IMR-90 (cell line): ENCODE measurements around the gene TRMT1.

Experiments
- CEBPB ChIP-seq: IDR thresholded peaks from 2 replicates; pipeline ENCODE4 v1.6.1; 2012; ENCODE audit warnings: low read depth, low read length, improper control_type of control experiment
- MAZ ChIP-seq: IDR thresholded peaks from 2 replicates; pipeline ENCODE4 v1.6.1; 2012; ENCODE audit warnings: low read depth, mild to moderate bottlenecking, low read length, improper control_type of control experiment, moderate library complexity, borderline replicate concordance
- POLR2A ChIP-seq: IDR thresholded peaks from 2 replicates; pipeline ENCODE4 v1.6.1; 2012; ENCODE audit warnings: mild to moderate bottlenecking, low read depth, low read length
- RFX5 ChIP-seq: IDR thresholded peaks from 2 replicates; pipeline ENCODE4 v1.8.0; 2012; ENCODE audit warnings: low read depth, mild to moderate bottlenecking, low read length, moderate library complexity
- SMC3 ChIP-seq: fragments of 150-350 bp; IDR thresholded peaks from 2 replicates; pipeline ENCODE4 v1.6.1; 2016; ENCODE audit warnings: low read depth, mild to moderate bottlenecking, antibody characterized with exemption, low read length, moderate library complexity
- TF ChIP-seq, protein P1 (sequence below): conservative IDR thresholded peaks from 2 replicates; pipeline ENCODE4 v1.5.1; 2012; ENCODE audit warnings: mild to moderate bottlenecking, low read depth, low read length, improper control_type of control experiment

DNA sequence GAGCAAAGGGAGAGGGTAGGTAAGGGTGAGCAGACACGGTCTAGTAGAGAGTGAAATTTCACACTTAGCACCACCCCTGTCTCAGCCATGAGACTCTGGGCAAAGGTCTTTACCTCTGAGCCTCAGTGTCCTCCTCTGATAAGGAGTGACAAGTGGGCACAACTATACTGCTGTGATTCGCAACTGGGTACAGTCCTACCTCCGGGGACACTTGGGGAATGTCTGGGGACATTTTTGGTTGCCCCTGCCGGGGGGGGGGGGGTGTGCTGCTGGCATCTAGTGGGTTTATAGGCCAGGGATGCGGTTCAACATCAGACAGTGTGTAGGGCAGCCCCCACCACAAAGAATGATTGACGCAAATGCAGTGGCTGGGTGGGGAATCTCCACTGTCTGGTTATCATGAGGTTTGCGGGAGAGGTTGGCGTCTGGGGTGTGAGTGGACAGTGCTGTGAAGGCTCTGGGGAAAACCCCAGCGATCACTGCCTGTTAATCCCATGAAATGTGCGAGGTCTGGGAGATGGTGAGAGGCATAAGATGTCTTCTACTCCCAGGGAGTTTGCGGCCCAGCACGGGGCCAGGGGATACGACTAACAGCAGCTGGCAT is 5.8 kb upstream of the TRMT1 start:
- TF ChIP-seq RFX5 (no peak), CEBPB (no peak), POLR2A (no peak), MAZ (0 out of 2 replicates have a peak, but pooled peaks have one; percentile 4), SMC3 (no peak)
- TF ChIP-seq, protein P1, sequence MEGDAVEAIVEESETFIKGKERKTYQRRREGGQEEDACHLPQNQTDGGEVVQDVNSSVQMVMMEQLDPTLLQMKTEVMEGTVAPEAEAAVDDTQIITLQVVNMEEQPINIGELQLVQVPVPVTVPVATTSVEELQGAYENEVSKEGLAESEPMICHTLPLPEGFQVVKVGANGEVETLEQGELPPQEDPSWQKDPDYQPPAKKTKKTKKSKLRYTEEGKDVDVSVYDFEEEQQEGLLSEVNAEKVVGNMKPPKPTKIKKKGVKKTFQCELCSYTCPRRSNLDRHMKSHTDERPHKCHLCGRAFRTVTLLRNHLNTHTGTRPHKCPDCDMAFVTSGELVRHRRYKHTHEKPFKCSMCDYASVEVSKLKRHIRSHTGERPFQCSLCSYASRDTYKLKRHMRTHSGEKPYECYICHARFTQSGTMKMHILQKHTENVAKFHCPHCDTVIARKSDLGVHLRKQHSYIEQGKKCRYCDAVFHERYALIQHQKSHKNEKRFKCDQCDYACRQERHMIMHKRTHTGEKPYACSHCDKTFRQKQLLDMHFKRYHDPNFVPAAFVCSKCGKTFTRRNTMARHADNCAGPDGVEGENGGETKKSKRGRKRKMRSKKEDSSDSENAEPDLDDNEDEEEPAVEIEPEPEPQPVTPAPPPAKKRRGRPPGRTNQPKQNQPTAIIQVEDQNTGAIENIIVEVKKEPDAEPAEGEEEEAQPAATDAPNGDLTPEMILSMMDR, result no peak
